HepG2 (cell line): ENCODE data around the gene ARHGEF12.
A peak's percentile ranks its signal among the peaks of the same experiment; 100 is the strongest.

Experiments
- CTCF ChIP-seq: sonication (generic); formaldehyde crosslinking; IDR thresholded peaks from 2 replicates; pipeline ENCODE4 v1.5.0; 2020; ENCODE audit warnings: mild to moderate bottlenecking, missing genetic modification reagents, moderate library complexity
- KDM6A ChIP-seq: IDR thresholded peaks from 2 replicates; pipeline ENCODE4 v1.6.1; 2016; ENCODE audit warnings: low read depth
- MAX ChIP-seq: IDR thresholded peaks from 2 replicates; pipeline ENCODE4 v1.6.1; 2012; ENCODE audit warnings: inconsistent platforms
- MLXIP ChIP-seq: sonication (generic); formaldehyde crosslinking; IDR thresholded peaks from 2 replicates; pipeline ENCODE4 v1.9.0; 2021; ENCODE audit warnings: missing genetic modification reagents, borderline replicate concordance
- POGK ChIP-seq: sonication (generic); formaldehyde crosslinking; conservative IDR thresholded peaks from 2 replicates; pipeline ENCODE4 v1.8.0; 2022; ENCODE audit warnings: mild to moderate bottlenecking, moderate library complexity, missing genetic modification reagents
- POLR2A ChIP-seq, 2 experiments: IDR thresholded peaks; 2 replicates each; pipeline ENCODE4 v1.6.1; 2011; ENCODE audit warnings: low read depth in 2 of 2, low read length in 2 of 2, mild to moderate bottlenecking in 1 of 2, moderate library complexity in 1 of 2; ENCODE audit not compliant: insufficient read depth in 1 of 2
- TP53 ChIP-seq: sonication (generic); formaldehyde crosslinking; conservative IDR thresholded peaks from 2 replicates; pipeline ENCODE4 v1.4.0; 2020; ENCODE audit warnings: missing genetic modification reagents
- ZFP36L1 ChIP-seq: sonication (generic); formaldehyde crosslinking; IDR thresholded peaks from 2 replicates; pipeline ENCODE4 v1.8.0; 2022; ENCODE audit warnings: mild to moderate bottlenecking, missing genetic modification reagents, moderate library complexity
- ZNF234 ChIP-seq: sonication (generic); formaldehyde crosslinking; conservative IDR thresholded peaks from 2 replicates; pipeline ENCODE4 v1.5.1; 2020; ENCODE audit warnings: mild to moderate bottlenecking, missing genetic modification reagents
- ZNF687 ChIP-seq: sonication (generic); formaldehyde crosslinking; IDR thresholded peaks from 2 replicates; pipeline ENCODE4 v1.5.1; 2020; ENCODE audit warnings: mild to moderate bottlenecking, missing genetic modification reagents, moderate library complexity

- TF ChIP-seq POLR2A (IDR thresholded peaks at IDR 0.05; ENCODE audit: insufficient read depth in 1 of 2, low read depth in 2 of 2, low read length in 2 of 2) = no peak
- no peak for TF ChIP-seq TP53 (CRISPR knock-in tag)
- no peak for TF ChIP-seq ZFP36L1 (CRISPR knock-in tag)
- no peak for TF ChIP-seq KDM6A (CRISPR knock-in tag)
- no peak for TF ChIP-seq MAX
- 0 out of 2 replicates have a peak, but pooled peaks have one; percentile 15 for TF ChIP-seq ZNF687 (CRISPR knock-in tag)
- no peak for TF ChIP-seq MLXIP (CRISPR knock-in tag)
- TF ChIP-seq CTCF = no peak
- TF ChIP-seq POGK = no peak
- TF ChIP-seq ZNF234 (CRISPR knock-in tag) = no peak
Measured at GRCh38 chr11:120536797-120537169, 200.6 kb downstream of the ARHGEF12 start.
